Karpas-422 (cell line): ENCODE measurements around the gene WRAP53. TPM values are rescaled to one million over a fixed set of nuclear protein-coding genes. Genes with fewer than 3 reads are reported as not detected.
"Not testable (repeated sequence)": the region's sequence is repeated elsewhere in the genome, so short reads cannot be mapped to it uniquely, and the experiment has no call there.

Source experiments
- DNase-seq: peaks from one replicate; pipeline ENCODE4 v3.0.0-alpha.2; 2015
- H2AFZ ChIP-seq: fragments of 200-600 bp; sonication (generic); 2 replicates; pipeline ENCODE4 v1.6.1; 2014; ENCODE audit warnings: antibody characterized with exemption, low read length, mixed read lengths
- H3K27ac ChIP-seq: fragments of 200-600 bp; sonication (generic); 2 replicates; pipeline ENCODE4 v1.5.1; 2014; ENCODE audit warnings: mild to moderate bottlenecking, low read length, moderate library complexity
- H3K27me3 ChIP-seq: fragments of 200-600 bp; sonication (generic); 2 replicates; pipeline ENCODE4 v1.6.1; 2014; ENCODE audit warnings: low read length, mixed read lengths
- H3K36me3 ChIP-seq: fragments of 200-600 bp; sonication (generic); 2 replicates; pipeline ENCODE4 v1.6.1; 2014; ENCODE audit warnings: low read length, mixed read lengths; ENCODE audit not compliant: insufficient read depth
- H3K4me1 ChIP-seq: fragments of 200-600 bp; sonication (generic); 2 replicates; pipeline ENCODE4 v1.6.1; 2014; ENCODE audit warnings: mild to moderate bottlenecking, low read length, mixed read lengths
- H3K4me2 ChIP-seq: fragments of 200-600 bp; sonication (generic); 2 replicates; pipeline ENCODE4 v1.6.1; 2014; ENCODE audit warnings: low read length, low read depth, mild to moderate bottlenecking; ENCODE audit not compliant: poor library complexity, severe bottlenecking
- H3K4me3 ChIP-seq: fragments of 200-600 bp; sonication (generic); 2 replicates; pipeline ENCODE4 v1.5.1; 2014; ENCODE audit warnings: mild to moderate bottlenecking, antibody characterized with exemption, low read length, mixed read lengths
- H3K79me2 ChIP-seq: fragments of 200-600 bp; sonication (generic); 2 replicates; pipeline ENCODE4 v1.6.1; 2014; ENCODE audit warnings: mild to moderate bottlenecking, low read length, mixed read lengths
- H3K9ac ChIP-seq: fragments of 200-600 bp; sonication (generic); 2 replicates; pipeline ENCODE4 v1.6.0; 2014; ENCODE audit warnings: low read length
- H3K9me2 ChIP-seq: fragments of 200-600 bp; sonication (generic), shearing (Covaris generic); replicated peaks from 2 replicates; pipeline ENCODE4 v1.6.0; 2014; ENCODE audit warnings: mild to moderate bottlenecking, low read length, moderate library complexity; ENCODE audit not compliant: insufficient read depth
- H3K9me3 ChIP-seq: fragments of 300-700, 200-600 bp; sonication (generic); 2 replicates; pipeline ENCODE4 v1.6.1; 2014; ENCODE audit warnings: low read length, mixed read lengths
- H4K20me1 ChIP-seq: fragments of 200-600 bp; sonication (generic); 2 replicates; pipeline ENCODE4 v1.6.1; 2014; ENCODE audit warnings: mild to moderate bottlenecking, antibody characterized with exemption, low read length, low read depth; ENCODE audit not compliant: insufficient read depth
- total RNA-seq: library from RNA; depleted of rRNA; stranded (reverse); fragments of >200 nt; shearing (Covaris generic); gene quantifications from 2 replicates; pipeline ENCODE4 v1.2.3, GENCODE V29; 2014; ENCODE audit warnings: low replicate concordance; rRNA removed

The WRAP53 gene
- 10.4 and 19.0 TPM in 2 replicates for total RNA-seq

- Histone ChIP-seq H4K20me1 (peaks cover 20% of the 10 kb centered on the region), H3K79me2 (peaks cover 53% of the 10 kb centered on the region), H3K9me2 (no peaks in the 10 kb centered on the region), H3K4me1 (peaks cover 27% of the 10 kb centered on the region), H3K9me3 (no peaks in the 10 kb centered on the region), H3K4me2 (peak within 1 kb of the TSS; percentile 97), H3K27ac (peak within 1 kb of the TSS; percentile 94), H2AFZ (peak within 1 kb of the TSS; percentile 62; the same call in 1 of the 2 replicates), H3K4me3 (peak within 1 kb of the TSS; percentile 93), H3K9ac (peak within 1 kb of the TSS; percentile 96), H3K36me3 (peaks cover 15% of the 10 kb centered on the region), H3K27me3 (no peaks in the 10 kb centered on the region)
- DNase-seq: peak; percentile 99
Measured at GRCh38 chr17:7687908-7688807, at the start of gene WRAP53. Gene WRAP53 (plus strand): TSS chr17:7688477. CDS start chr17:7688649, 172 bp downstream.

DNA sequence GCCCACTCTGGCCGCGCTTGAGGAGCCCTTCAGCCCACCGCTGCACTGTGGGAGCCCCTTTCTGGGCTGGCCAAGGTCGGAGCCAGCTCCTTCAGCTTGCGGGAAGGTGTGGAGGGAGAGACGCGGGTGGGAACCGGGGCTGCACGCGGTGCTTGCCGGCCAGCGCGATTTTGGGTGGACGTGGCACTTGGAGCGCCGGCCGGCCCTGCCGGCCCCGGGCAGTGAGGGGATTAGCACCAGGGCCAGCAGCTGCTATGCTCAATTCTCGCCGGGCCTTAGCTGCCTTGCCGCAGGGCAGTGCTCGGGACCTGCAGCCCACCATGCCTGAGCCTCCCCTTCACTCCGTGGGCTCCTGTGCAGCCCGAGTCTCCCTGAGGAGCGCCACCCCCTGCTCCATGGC is 47.5 kb upstream of the WRAP53 start:
- DNase-seq: no peak
- no peak overlapping the region for H3K27ac ChIP-seq
- H3K4me2 ChIP-seq: no peak overlapping the region
- H3K79me2 ChIP-seq: no peaks in the 10 kb centered on the region
- H2AFZ ChIP-seq: no peak overlapping the region
- H3K4me3 ChIP-seq: no peak overlapping the region
- H3K4me1 ChIP-seq: no peaks in the 10 kb centered on the region
- no peaks in the 10 kb centered on the region for H3K36me3 ChIP-seq
- no peaks in the 10 kb centered on the region for H4K20me1 ChIP-seq
- H3K9ac ChIP-seq: no peak overlapping the region
- H3K9me2 ChIP-seq: no peaks in the 10 kb centered on the region
- H3K27me3 ChIP-seq: no peaks in the 10 kb centered on the region
- no peaks in the 10 kb centered on the region for H3K9me3 ChIP-seq

GRCh38 chr17:7641635-7642034 is 46.6 kb upstream of the WRAP53 start:
- H3K4me1 ChIP-seq, H3K79me2 ChIP-seq, H3K36me3 ChIP-seq, H3K9me2 ChIP-seq, H3K27me3 ChIP-seq, H4K20me1 ChIP-seq, DNase-seq, H3K27ac ChIP-seq, H3K4me3 ChIP-seq, H2AFZ ChIP-seq, H3K9ac ChIP-seq, H3K4me2 ChIP-seq, H3K9me3 ChIP-seq: not testable (repeated sequence)

GRCh38 chr17:7644775-7645174 is 43.5 kb upstream of the WRAP53 start:
- no peaks in the 10 kb centered on the region for H3K9me3 ChIP-seq
- H3K4me2 ChIP-seq: no peak overlapping the region
- H2AFZ ChIP-seq: no peak overlapping the region
- no peak overlapping the region for H3K4me3 ChIP-seq
- H3K4me1 ChIP-seq: no peaks in the 10 kb centered on the region
- H3K79me2 ChIP-seq: no peaks in the 10 kb centered on the region
- no peaks in the 10 kb centered on the region for H3K36me3 ChIP-seq
- no peak overlapping the region for H3K27ac ChIP-seq
- no peak overlapping the region for H3K9ac ChIP-seq
- no peaks in the 10 kb centered on the region for H3K27me3 ChIP-seq
- no peaks in the 10 kb centered on the region for H4K20me1 ChIP-seq
- no peaks in the 10 kb centered on the region for H3K9me2 ChIP-seq
- DNase-seq: no peak

DNA sequence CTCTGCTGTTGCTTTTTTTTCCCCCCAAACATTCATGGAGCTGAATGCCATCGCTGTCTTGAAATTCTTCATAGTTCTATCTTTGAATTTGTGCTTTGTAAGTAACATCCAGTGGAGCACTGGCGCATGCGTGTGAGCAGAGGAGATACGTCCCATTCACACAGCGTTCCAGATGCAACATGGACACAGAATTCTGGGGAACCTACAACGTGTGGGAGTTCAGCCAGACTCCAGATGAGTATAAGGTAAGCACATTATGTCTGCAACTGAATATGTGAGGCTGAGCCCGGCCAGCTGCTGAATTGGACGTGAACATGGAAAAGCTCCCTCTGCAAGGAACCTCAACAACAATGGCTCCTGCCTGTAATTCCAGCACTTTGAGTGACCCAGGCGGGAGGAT is 41.8 kb upstream of the WRAP53 start:
- Histone ChIP-seq H3K4me1 (peaks cover 8% of the 10 kb centered on the region), H3K4me2 (no peak overlapping the region), H3K9me3 (no peaks in the 10 kb centered on the region), H3K27me3 (no peaks in the 10 kb centered on the region), H3K9ac (no peak overlapping the region), H3K79me2 (no peaks in the 10 kb centered on the region), H3K9me2 (no peaks in the 10 kb centered on the region), H2AFZ (no peak overlapping the region), H4K20me1 (0 out of 2 replicates have a peak, but pooled peaks cover 4% of the 10 kb centered on the region), H3K27ac (no peak overlapping the region), H3K4me3 (no peak overlapping the region), H3K36me3 (no peaks in the 10 kb centered on the region)
- peak; percentile 24 for DNase-seq

DNA sequence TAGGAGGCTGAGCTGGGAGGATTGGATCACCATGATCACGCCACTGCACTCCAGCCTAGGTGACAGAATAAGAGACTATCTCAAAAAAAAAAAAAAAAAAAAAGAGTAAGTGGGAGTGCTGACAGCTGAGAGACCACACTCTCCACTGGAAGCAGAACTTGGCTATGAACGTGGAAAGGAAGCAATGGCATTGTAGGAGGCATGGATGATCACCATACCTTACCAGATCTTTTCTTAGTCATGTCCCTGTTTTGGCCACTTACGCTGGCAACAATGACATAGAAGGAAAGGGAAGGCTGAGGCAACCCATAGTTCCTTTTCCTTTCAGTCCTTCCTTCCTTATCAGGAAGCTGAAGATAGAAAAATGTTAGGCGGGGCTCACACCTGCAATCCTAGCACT is 41.3 kb upstream of the WRAP53 start:
- Histone ChIP-seq H3K4me3 (no peak overlapping the region), H3K36me3 (no peaks in the 10 kb centered on the region), H3K27me3 (no peaks in the 10 kb centered on the region), H2AFZ (no peak overlapping the region), H3K9me3 (no peaks in the 10 kb centered on the region), H3K27ac (no peak overlapping the region), H3K4me2 (no peak overlapping the region), H3K9ac (no peak overlapping the region), H4K20me1 (0 out of 2 replicates have a peak, but pooled peaks cover 4% of the 10 kb centered on the region), H3K4me1 (peaks cover 8% of the 10 kb centered on the region), H3K79me2 (no peaks in the 10 kb centered on the region), H3K9me2 (no peaks in the 10 kb centered on the region)
- DNase-seq: peak; percentile 34

GRCh38 chr17:7650509-7651096 is 37.7 kb upstream of the WRAP53 start, which contains the start of gene ATP1B2:
Gene ATP1B2 (plus strand): TSS chr17:7650926. CDS start chr17:7651519, 593 bp downstream.
- peak within 1 kb of the TSS; percentile 39 for H3K9ac ChIP-seq
- peaks cover 8% of the 10 kb centered on the region for H3K4me1 ChIP-seq
- H3K9me2 ChIP-seq: no peaks in the 10 kb centered on the region
- no peaks in the 10 kb centered on the region for H3K9me3 ChIP-seq
- no peak within 1 kb of the TSS for H2AFZ ChIP-seq
- 0 out of 2 replicates have a peak, but pooled peaks cover 4% of the 10 kb centered on the region for H4K20me1 ChIP-seq
- H3K27ac ChIP-seq: no peak within 1 kb of the TSS
- no peaks in the 10 kb centered on the region for H3K36me3 ChIP-seq
- DNase-seq: peak; percentile 88
- H3K4me2 ChIP-seq: peak within 1 kb of the TSS; percentile 76
- no peaks in the 10 kb centered on the region for H3K79me2 ChIP-seq
- H3K27me3 ChIP-seq: no peaks in the 10 kb centered on the region
- H3K4me3 ChIP-seq: peak within 1 kb of the TSS; percentile 60; the same call in 1 of the 2 replicates

DNA sequence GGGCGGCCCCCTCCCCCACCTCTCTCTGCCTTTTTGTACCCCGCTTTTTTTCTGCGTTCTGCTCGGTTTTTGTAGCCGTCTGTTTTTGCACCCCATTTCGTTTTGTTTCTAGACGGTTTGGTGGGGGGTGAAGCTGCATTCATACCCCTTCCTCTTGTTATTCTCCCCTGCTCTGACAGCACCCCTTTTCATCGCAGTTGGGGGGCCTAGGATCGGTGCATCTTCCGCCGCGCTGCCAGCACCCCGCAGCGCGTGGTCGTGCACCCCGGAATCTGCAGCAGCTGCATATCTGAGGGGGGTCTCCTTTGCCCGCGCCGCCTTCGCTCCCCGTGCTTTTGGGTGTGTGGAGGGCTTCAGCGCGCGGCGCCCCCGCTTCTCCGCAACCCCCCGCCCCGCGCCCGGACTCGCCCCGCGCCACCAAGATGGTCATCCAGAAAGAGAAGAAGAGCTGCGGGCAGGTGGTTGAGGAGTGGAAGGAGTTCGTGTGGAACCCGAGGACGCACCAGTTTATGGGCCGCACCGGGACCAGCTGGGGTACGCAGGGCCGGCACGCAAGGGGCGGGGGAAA is 37.1 kb upstream of the WRAP53 start:
- H3K79me2 ChIP-seq: no peaks in the 10 kb centered on the region
- H3K4me1 ChIP-seq: peaks cover 8% of the 10 kb centered on the region
- DNase-seq: peak; percentile 16
- H3K27ac ChIP-seq: no peak overlapping the region
- H4K20me1 ChIP-seq: 0 out of 2 replicates have a peak, but pooled peaks cover 4% of the 10 kb centered on the region
- H3K4me3 ChIP-seq: peak overlapping the region; percentile 60; the same call in 1 of the 2 replicates
- H3K27me3 ChIP-seq: no peaks in the 10 kb centered on the region
- H3K9me3 ChIP-seq: no peaks in the 10 kb centered on the region
- H3K9me2 ChIP-seq: no peaks in the 10 kb centered on the region
- no peaks in the 10 kb centered on the region for H3K36me3 ChIP-seq
- H2AFZ ChIP-seq: no peak overlapping the region
- peak overlapping the region; percentile 76 for H3K4me2 ChIP-seq
- peak overlapping the region; percentile 39 for H3K9ac ChIP-seq
